Uterus (tissue), 2 donors: ENCODE results near the gene LRBA.

ENCODE experiments used
- POLR2A ChIP-seq, 2 donors: fragments of 450-650 bp; IDR thresholded peaks; one replicate each; pipeline ENCODE4 v1.6.1; 2016; ENCODE audit warnings: antibody characterized with exemption in 2 of 2, mild to moderate bottlenecking in 1 of 2, moderate library complexity in 1 of 2
- TF ChIP-seq, protein P1 (sequence below), 4 experiments: fragments of 200-600 bp in 2 of 4; fragments of 450-650 bp in 2 of 4; sonication (generic) in 2 of 4; IDR thresholded peaks; one replicate each; pipeline ENCODE4 v1.5.1; 2016 to 2019; ENCODE audit warnings: antibody characterized with exemption in 4 of 4, mild to moderate bottlenecking in 2 of 4, moderate library complexity in 1 of 4

DNA sequence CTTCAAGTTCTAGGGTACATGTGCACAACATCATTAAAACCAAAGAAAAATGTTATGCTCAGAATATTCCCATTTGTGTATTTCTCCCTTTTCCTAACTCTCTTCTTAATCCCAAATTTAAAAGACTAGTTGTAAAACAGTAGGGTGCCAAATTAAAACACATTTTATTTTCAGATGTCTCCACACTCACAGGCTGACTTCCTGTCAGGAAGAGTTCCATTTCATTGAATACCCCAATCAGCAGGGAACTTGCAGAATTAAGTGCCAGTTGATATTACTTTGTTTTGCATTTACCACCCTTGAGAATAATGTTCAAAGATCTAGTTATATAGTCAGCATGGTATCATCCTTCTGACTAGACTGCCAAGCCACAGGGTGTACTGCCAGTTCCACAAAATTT, 225.2 kb downstream of the LRBA start:
- TF ChIP-seq, protein P1, sequence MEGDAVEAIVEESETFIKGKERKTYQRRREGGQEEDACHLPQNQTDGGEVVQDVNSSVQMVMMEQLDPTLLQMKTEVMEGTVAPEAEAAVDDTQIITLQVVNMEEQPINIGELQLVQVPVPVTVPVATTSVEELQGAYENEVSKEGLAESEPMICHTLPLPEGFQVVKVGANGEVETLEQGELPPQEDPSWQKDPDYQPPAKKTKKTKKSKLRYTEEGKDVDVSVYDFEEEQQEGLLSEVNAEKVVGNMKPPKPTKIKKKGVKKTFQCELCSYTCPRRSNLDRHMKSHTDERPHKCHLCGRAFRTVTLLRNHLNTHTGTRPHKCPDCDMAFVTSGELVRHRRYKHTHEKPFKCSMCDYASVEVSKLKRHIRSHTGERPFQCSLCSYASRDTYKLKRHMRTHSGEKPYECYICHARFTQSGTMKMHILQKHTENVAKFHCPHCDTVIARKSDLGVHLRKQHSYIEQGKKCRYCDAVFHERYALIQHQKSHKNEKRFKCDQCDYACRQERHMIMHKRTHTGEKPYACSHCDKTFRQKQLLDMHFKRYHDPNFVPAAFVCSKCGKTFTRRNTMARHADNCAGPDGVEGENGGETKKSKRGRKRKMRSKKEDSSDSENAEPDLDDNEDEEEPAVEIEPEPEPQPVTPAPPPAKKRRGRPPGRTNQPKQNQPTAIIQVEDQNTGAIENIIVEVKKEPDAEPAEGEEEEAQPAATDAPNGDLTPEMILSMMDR (IDR thresholded peaks at IDR 0.05) = no peak
- no peak for TF ChIP-seq POLR2A (IDR thresholded peaks at IDR 0.05)
